Hematopoietic multipotent progenitor cell treated with erythropoietin and hydrocortisone succinate and interleukin-3 and kit ligand, for 17 days (in vitro differentiated cells): ENCODE results near the gene SEC11A.
"Not testable (repeated sequence)": the region's sequence is repeated elsewhere in the genome, so short reads cannot be mapped to it uniquely, and the experiment has no call there.

Source experiments
- DNase-seq: peaks from one replicate; pipeline ENCODE4 v3.0.0-alpha.2; 2015; ENCODE audit warnings: low spot score

The SEC11A gene

DNA sequence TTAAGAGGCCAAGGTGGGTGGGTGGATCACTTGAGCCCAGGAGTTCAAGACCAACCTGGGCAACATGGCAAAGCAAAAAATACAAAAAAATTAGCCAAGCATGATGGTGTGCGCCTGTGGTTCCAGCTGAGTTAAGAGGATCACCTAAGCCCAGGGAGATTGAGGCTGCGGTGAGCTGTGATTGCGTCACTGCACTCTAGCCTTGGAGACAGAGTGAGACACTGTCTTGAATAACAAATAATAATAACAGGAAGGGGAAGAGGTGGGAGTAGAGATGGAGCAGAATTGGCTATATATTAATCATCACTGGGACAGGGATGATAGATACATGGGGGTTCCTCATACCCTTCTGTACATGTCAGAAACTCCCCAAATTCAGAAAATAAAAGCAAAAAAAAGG is 34.1 kb downstream of the SEC11A start:
- no peak for DNase-seq

GRCh38 chr15:84671211-84671610 is 44.7 kb downstream of the SEC11A start:
- DNase-seq = no peak

DNA sequence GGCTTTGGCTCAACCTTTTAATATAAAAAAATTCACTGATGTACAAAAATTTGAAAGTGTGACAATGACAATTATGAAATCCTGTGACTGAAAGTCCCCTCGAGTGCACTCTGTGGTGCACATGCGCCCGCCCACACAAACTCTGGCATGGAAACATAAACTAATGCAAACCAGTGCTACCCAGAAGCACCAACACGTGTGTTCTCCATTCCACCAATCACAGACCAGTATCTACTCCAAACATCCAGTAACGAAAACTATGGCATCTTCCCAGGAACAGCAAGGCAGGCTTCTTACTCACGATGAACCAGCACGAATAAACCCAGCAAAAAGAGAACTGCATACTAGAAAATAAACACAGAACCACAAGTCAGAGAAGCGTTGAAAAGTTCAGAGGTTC is 46.2 kb downstream of the SEC11A start:
- DNase-seq = no peak

DNA sequence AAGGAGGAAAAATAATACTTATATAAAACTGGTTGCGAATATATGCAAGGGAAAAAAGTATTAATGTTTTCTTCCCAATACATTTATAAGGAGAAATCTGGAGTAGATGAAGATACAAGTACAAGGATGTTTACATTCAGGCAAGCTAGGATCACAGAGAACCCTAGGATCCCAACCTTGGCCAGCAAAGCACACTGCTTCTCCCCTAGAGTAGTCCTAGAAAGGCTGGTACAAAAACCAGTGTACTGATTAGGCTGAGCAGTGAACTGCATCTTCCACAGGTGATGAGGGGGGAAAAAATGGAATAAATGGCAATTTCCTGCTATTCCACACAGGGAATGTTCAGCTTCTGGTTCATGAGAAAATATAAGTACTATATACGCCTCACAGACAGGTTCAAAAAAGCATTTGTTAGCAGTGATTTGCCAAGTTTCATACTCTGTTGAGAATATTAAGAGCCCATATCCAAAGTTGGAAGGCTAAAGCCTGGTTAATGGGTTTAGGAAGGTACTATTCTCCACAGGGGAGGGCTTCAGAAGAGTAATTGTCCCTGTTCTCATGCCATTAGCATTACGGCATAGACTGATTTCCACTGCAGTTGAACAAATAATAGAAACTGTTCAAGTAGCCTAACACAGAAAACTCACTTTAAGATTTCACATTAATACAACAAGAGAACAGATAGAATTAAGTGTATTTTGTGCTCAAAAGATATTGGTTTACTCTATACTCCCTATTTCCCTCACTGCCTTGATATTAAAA is 47.5 kb downstream of the SEC11A start:
- no peak for DNase-seq

GRCh38 chr15:84666373-84666772 is 49.6 kb downstream of the SEC11A start:
- no peak for DNase-seq

- DNase-seq = no peak
Observed at GRCh38 chr15:84661001-84661400, 54.9 kb downstream of the SEC11A start.

DNA sequence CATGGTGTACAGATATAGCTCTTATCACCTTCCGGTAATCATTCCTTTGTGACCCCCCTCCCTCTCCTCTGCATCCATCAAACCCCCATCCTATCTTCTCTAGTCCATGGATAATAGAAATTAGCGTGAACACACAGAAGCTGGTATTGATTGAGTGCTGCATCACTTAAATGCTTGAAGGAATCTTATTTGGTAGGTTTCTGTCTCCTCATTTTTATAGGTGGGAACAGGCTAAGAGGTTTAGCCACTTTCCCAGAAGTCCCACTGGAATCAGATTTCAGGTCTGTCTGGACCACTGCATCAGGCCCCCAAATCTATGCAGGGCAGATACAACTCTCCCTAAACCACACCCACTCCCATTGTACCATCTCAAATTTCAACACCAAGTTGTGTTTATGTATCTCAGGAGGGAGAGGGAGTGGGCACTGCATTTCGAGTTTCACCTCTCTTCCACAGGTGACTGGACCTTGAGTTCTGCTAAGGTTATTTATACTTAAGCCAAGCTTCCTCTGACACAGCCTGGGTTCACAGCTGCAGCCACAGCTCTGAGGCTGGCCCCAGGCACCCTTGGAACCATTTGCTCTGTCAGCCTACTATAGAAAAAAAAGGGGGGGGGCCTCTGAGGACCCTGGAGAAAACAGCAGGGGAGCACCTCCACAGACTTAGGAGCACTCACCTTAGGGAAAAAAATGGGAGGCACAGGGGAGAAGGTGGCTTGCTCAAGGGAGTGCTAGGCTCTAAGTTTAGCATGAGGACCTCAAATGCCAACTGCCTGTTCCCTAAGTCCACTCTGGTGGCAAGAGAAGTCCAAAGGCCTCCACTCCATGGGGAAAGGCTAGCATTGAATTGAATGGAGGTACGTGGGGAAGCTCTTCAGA is 55.8 kb downstream of the SEC11A start:
- no peak for DNase-seq

DNA sequence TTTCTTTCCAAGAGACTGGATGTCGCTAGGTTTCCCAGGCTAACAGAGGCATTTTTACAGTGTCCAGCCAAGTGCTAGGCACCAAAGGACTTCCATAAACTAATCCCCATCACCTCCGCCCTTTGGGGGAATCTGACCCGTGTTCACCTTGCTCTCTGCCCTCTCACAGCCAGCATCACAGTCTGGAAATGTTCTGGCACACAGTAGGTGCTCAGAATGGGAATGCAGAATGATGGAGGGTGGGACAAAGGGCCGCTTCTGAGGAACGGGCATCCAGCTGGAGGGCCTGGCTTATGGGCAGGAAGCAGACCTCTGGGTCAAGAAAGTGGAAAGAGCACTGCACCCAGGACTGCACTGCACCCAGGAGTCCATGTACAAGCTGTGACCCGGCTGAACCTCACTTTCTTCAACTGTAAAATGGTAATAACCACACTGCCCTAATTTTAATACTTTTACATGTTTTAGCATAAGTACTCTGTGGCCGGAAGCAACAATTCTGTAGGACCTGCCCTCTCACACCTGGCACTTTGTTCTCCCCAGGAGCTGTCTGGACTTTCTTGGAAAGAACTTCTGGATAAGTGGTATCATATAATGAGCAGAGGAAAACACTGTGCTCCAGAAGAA is 57.0 kb downstream of the SEC11A start:
- no peak for DNase-seq

GRCh38 chr15:84658080-84658787 is 57.7 kb downstream of the SEC11A start, which contains the start of gene NMB:
Gene NMB, minus strand, starts transcription at chr15:84658199. Its CDS starts 47 bp downstream, at chr15:84658152.
- DNase-seq = peak; percentile 76

DNA sequence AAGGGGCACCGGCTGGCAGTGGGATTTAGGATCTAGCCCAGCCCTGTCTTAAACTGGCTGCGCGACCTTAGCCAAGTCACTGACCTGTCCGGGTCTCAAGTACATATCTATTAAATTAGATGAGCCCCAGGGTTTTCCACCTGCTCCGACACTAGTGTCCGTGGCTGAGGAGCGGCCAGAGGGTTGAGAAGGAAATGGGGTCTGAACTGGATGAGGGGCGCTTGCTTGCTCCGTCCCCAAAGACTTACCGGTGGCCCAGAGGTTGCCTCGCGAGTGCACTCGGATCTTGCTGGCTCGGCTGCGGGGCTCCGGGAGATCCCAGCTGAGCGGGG is 58.2 kb downstream of the SEC11A start:
- no peak for DNase-seq

DNA sequence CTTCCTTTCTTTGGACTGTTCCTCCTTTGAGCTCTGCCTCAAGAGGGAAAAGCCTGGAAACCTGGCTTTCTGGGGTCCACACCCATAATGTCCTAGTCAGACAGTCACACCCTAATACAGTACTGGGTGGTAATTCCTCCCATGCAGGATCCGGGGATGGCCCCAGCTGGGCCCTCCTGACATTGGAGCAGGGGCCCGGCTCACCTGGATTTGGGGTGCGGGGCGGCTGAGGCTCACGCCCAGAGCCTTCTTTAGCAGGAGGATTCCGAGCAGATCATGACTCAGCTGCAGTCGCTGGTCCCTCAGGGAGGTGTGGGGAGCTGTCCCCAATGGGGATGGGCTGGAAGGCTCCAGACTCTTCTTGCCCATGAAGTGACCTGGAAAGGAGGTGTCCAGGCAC is 59.0 kb downstream of the SEC11A start:
- no peak for DNase-seq

- DNase-seq = peak; percentile 87
Observed at GRCh38 chr15:84654689-84655453, 61.1 kb downstream of the SEC11A start.

DNA sequence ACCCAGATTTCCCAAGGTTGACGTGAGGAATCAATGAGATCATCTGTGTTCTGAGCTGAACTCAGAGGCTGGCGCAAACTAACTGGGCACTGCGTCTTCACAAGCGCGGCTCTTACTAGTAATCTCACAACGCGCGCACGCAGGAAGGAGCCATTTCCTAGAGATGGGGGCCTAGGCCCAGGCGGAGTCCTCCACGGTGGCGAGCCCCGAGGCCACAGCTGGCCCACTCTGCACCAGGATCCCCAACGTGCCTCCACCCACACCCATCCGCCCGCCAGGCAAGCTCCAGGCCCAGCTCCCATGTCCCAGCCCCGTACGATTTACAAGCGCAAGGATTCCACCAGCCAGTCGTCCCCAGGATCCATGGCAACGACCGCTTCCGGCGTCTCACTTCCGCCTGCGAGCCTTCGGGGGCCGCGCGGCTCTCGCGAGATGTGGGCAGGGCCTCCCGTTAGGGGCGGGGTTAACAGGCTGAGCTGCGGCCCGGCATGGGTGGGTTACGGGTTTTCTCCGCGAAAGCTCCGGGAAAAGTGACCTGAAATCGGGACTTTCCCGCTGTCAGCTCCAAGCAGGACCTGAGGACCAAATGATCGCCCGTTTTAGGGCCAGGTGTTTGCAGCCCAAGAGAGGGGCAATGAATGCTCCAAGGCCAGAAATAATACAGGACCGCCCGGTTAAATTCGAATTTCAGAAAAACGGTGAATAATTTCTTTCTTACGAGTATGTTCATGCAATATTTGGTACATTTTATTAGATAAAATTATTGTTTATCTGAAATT is 61.8 kb downstream of the SEC11A start, which contains the start of gene WDR73:
TSS of gene WDR73 (minus strand) at position 374 of the 779 bp plus-strand sequence. CDS start at position 365, 9 bp downstream.
- DNase-seq = peak; percentile 97

- no peak for DNase-seq
Observed at GRCh38 chr15:84653584-84653909, 62.4 kb downstream of the SEC11A start.

- no peak for DNase-seq
Observed at GRCh38 chr15:84649706-84650105, 66.2 kb downstream of the SEC11A start.

- no peak for DNase-seq
Observed at GRCh38 chr15:84648539-84648938, 67.4 kb downstream of the SEC11A start.

- DNase-seq = no peak
Observed at GRCh38 chr15:84647726-84648125, 68.2 kb downstream of the SEC11A start.

GRCh38 chr15:84645997-84646396 is 69.9 kb downstream of the SEC11A start:
- DNase-seq = no peak

GRCh38 chr15:84645496-84645895 is 70.4 kb downstream of the SEC11A start:
- no peak for DNase-seq

DNA sequence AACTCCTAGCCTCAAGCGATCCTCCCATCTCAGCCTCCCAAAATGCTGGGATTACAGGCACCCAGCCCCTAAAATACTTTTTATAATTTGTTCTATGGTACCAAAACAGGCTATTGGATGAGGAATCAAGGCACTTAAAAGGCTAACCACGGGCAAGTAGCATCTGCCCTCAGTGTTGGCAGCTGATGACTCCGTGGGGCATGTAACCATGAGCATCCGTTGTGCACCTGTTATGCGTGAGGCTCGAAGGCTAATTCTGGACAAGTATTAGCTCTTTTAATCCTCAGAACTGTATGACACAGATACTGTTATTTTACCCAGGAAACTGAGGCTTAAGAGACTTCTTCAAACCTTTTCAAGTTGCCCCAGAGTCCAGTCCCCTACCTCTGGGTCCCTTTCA is 72.1 kb downstream of the SEC11A start:
- no peak for DNase-seq

- DNase-seq = not testable (repeated sequence)
Observed at GRCh38 chr15:84642640-84643039, 73.3 kb downstream of the SEC11A start.
